ENCODE results near the gene PYCARD. TPM values are rescaled to one million over a fixed set of nuclear protein-coding genes. Genes with fewer than 3 reads are reported as not detected.
A peak's percentile ranks its signal among the peaks of the same experiment; 100 is the strongest.

Gene PYCARD
- total RNA-seq, 5 donors from 2014 or later (not counting 1 experiment from before 2014, with no cell fraction given) = 16.1 to 40.3 (median 33.4) TPM

GRCh38 chr16:31185339-31185738, 17.2 kb downstream of the PYCARD start:
- DNase-seq (no peak), ATAC-seq (replicated peaks in 1 of 4) (no peak)
- H3K27me3 Mint-ChIP-seq = no peaks in the 10 kb centered on the region
- WGBS (ENCODE audit: insufficient coverage) = 80% methylated on average over 1 of the region's 5 CpGs
- H3K4me1 Mint-ChIP-seq = peaks cover 85 to 95% (median 89%) of the 10 kb centered on the region in 3 donors
- Histone ChIP-seq H3K9me3 (no peaks in the 10 kb centered on the region), H3K4me3 (ENCODE audit: control insufficient read depth in 1 of 2, extremely low read depth in 1 of 2, low read length in 1 of 2) (no peak overlapping the region), H3K36me3 (ENCODE audit: control insufficient read depth in 2 of 2, extremely low read depth in 1 of 2, insufficient read depth in 1 of 2, low read length in 1 of 2) (peaks cover 12 to 84% of the 10 kb centered on the region in 2 donors), H3K27ac (ENCODE audit: low read length) (no peak overlapping the region), H3K27me3 (replicated peaks in 1 of 2; ENCODE audit: control insufficient read depth in 2 of 2, extremely low read depth in 1 of 2, insufficient read depth in 2 of 2, low read length in 1 of 2) (no peaks in the 10 kb centered on the region), H3K4me1 (ENCODE audit: control insufficient read depth in 1 of 2, extremely low read depth in 1 of 2, insufficient read depth in 2 of 2, low read length in 2 of 2) (peaks cover 56 to 82% of the 10 kb centered on the region in 2 experiments)
- peak overlapping the region in 2 of 3 donors; percentile 17 to 97 for H3K4me3 Mint-ChIP-seq
- H3K36me3 Mint-ChIP-seq = peaks cover 85% of the 10 kb centered on the region
- H3K9me3 Mint-ChIP-seq = no peaks in the 10 kb centered on the region
- POLR2A ChIA-PET = interaction anchor here in 1 of 2 donors (1.2 kb wide), 1 partner anchor 13 kb away, joined by 4 read pairs; no protein-coding TSS in a partner anchor
- H3K27ac Mint-ChIP-seq = peak overlapping the region; percentile 69 to 82
- CTCF ChIA-PET = no interaction called here

- 95% methylated on average over 13 of the region's 14 CpGs for WGBS (ENCODE audit: insufficient coverage)
- Mint-ChIP-seq H3K9me3 (no peaks in the 10 kb centered on the region), H3K4me1 (peaks cover 81 to 94% (median 86%) of the 10 kb centered on the region in 3 donors), H3K36me3 (peaks cover 81% of the 10 kb centered on the region), H3K4me3 (peak overlapping the region in 2 of 3 donors; percentile 25 to 97), H3K27ac (peak overlapping the region; percentile 68 to 70), H3K27me3 (peaks cover 0 to 2% of the 10 kb centered on the region in 2 donors)
- no peak overlapping the region for H3K4me3 ChIP-seq (ENCODE audit: control insufficient read depth in 1 of 2, extremely low read depth in 1 of 2, low read length in 1 of 2)
- DNase-seq (no peak), ATAC-seq (replicated peaks in 1 of 4) (no peak)
- H3K4me1 ChIP-seq (ENCODE audit: control insufficient read depth in 1 of 2, extremely low read depth in 1 of 2, insufficient read depth in 2 of 2, low read length in 2 of 2) = peaks cover 56 to 78% of the 10 kb centered on the region in 2 experiments
- H3K36me3 ChIP-seq (ENCODE audit: control insufficient read depth in 2 of 2, extremely low read depth in 1 of 2, insufficient read depth in 1 of 2, low read length in 1 of 2) = peaks cover 9 to 80% of the 10 kb centered on the region in 2 donors
- H3K27ac ChIP-seq (ENCODE audit: low read length) = no peak overlapping the region
- H3K27me3 ChIP-seq (replicated peaks in 1 of 2; ENCODE audit: control insufficient read depth in 2 of 2, extremely low read depth in 1 of 2, insufficient read depth in 2 of 2, low read length in 1 of 2) = no peaks in the 10 kb centered on the region
- H3K9me3 ChIP-seq = no peaks in the 10 kb centered on the region
- ChIA-PET POLR2A (interaction anchor here (0.7 to 1.2 kb wide), 6 partner anchors 12 to 67 kb away, joined by 3 to 12 read pairs (median 5); partner anchors contain the start of genes KAT8 (in 1 of the 2) and PYCARD (in 1 of the 2)), CTCF (interaction anchor here in 1 of 2 donors (0.7 kb wide), 1 partner anchor 16 kb away, joined by 4 read pairs; no protein-coding TSS in a partner anchor)
Measured at GRCh38 chr16:31184888-31185287, 17.7 kb downstream of the PYCARD start.

- peaks cover 70% of the 10 kb centered on the region for H3K36me3 Mint-ChIP-seq
- Histone ChIP-seq H3K4me1 (ENCODE audit: control insufficient read depth in 1 of 2, extremely low read depth in 1 of 2, insufficient read depth in 2 of 2, low read length in 2 of 2) (peaks cover 58 to 75% of the 10 kb centered on the region in 2 experiments), H3K4me3 (ENCODE audit: control insufficient read depth in 1 of 2, extremely low read depth in 1 of 2, low read length in 1 of 2) (no peak overlapping the region), H3K27ac (ENCODE audit: low read length) (peak overlapping the region; percentile 25), H3K36me3 (ENCODE audit: control insufficient read depth in 2 of 2, extremely low read depth in 1 of 2, insufficient read depth in 1 of 2, low read length in 1 of 2) (peaks cover 6 to 68% of the 10 kb centered on the region in 2 donors), H3K9me3 (no peaks in the 10 kb centered on the region), H3K27me3 (replicated peaks in 1 of 2; ENCODE audit: control insufficient read depth in 2 of 2, extremely low read depth in 1 of 2, insufficient read depth in 2 of 2, low read length in 1 of 2) (no peaks in the 10 kb centered on the region)
- H3K27ac Mint-ChIP-seq = peak overlapping the region; percentile 65 to 74
- H3K9me3 Mint-ChIP-seq = no peaks in the 10 kb centered on the region
- ChIA-PET POLR2A (interaction anchor here (0.5 to 2.2 kb wide), 8 partner anchors 9 to 686 kb away, joined by 3 to 12 read pairs (median 4); partner anchors contain the start of genes KAT8 (in 1 of the 2) and PYCARD (in 1 of the 2)), CTCF (interaction anchor here (0.6 to 0.7 kb wide), 3 partner anchors 17 to 296 kb away, joined by 3 to 4 read pairs (median 4); no protein-coding TSS in a partner anchor)
- DNase-seq (no peak), ATAC-seq (replicated peaks in 1 of 4) (no peak)
- peaks cover 74 to 88% (median 79%) of the 10 kb centered on the region in 3 donors for H3K4me1 Mint-ChIP-seq
- 75% methylated on average over 5 of the region's 10 CpGs for WGBS (ENCODE audit: insufficient coverage)
- H3K27me3 Mint-ChIP-seq = peaks cover 0 to 2% of the 10 kb centered on the region in 2 donors
- peak overlapping the region; percentile 60 to 98 (median 97) for H3K4me3 Mint-ChIP-seq
Measured at GRCh38 chr16:31183432-31184428, 18.8 kb downstream of the PYCARD start.

GRCh38 chr16:31182391-31182790, 20.2 kb downstream of the PYCARD start:
- ChIA-PET CTCF (interaction anchor here (0.7 to 1.0 kb wide), 3 partner anchors 11 to 541 kb away, joined by 4 to 5 read pairs (median 5); no protein-coding TSS in a partner anchor), POLR2A (interaction anchor here (0.5 to 2.2 kb wide), 3 partner anchors 13 to 40 kb away, joined by 3 to 8 read pairs (median 8); no protein-coding TSS in a partner anchor)
- no peak for DNase-seq
- H3K27ac Mint-ChIP-seq = peak overlapping the region; percentile 75 to 83
- peaks cover 73 to 85% (median 78%) of the 10 kb centered on the region in 3 donors for H3K4me1 Mint-ChIP-seq
- H3K27me3 Mint-ChIP-seq = peaks cover 0 to 2% of the 10 kb centered on the region in 2 donors
- WGBS (ENCODE audit: insufficient coverage) = 23% methylated on average over 4 of the region's 7 CpGs
- Histone ChIP-seq H3K9me3 (no peaks in the 10 kb centered on the region), H3K36me3 (ENCODE audit: control insufficient read depth in 2 of 2, extremely low read depth in 1 of 2, insufficient read depth in 1 of 2, low read length in 1 of 2) (peaks cover 6 to 55% of the 10 kb centered on the region in 2 donors), H3K4me1 (ENCODE audit: control insufficient read depth in 1 of 2, extremely low read depth in 1 of 2, insufficient read depth in 2 of 2, low read length in 2 of 2) (peaks cover 65 to 77% of the 10 kb centered on the region in 2 experiments), H3K27ac (ENCODE audit: low read length) (peak overlapping the region; percentile 13), H3K4me3 (ENCODE audit: control insufficient read depth in 1 of 2, extremely low read depth in 1 of 2, low read length in 1 of 2) (peak overlapping the region; percentile 90 to 92), H3K27me3 (replicated peaks in 1 of 2; ENCODE audit: control insufficient read depth in 2 of 2, extremely low read depth in 1 of 2, insufficient read depth in 2 of 2, low read length in 1 of 2) (no peaks in the 10 kb centered on the region)
- peaks cover 58% of the 10 kb centered on the region for H3K36me3 Mint-ChIP-seq
- ATAC-seq (replicated peaks in 1 of 4) = no peak
- peak overlapping the region; percentile 97 to 98 (median 98) for H3K4me3 Mint-ChIP-seq
- no peaks in the 10 kb centered on the region for H3K9me3 Mint-ChIP-seq

GRCh38 chr16:31181102-31181830, 21.3 kb downstream of the PYCARD start:
- peak overlapping the region; percentile 90 to 92 for H3K4me3 ChIP-seq (ENCODE audit: control insufficient read depth in 1 of 2, extremely low read depth in 1 of 2, low read length in 1 of 2)
- H3K27me3 ChIP-seq (replicated peaks in 1 of 2; ENCODE audit: control insufficient read depth in 2 of 2, extremely low read depth in 1 of 2, insufficient read depth in 2 of 2, low read length in 1 of 2) = no peaks in the 10 kb centered on the region
- no peaks in the 10 kb centered on the region for H3K9me3 Mint-ChIP-seq
- peak overlapping the region; percentile 97 to 98 (median 98) for H3K4me3 Mint-ChIP-seq
- peaks cover 61 to 80% of the 10 kb centered on the region in 2 experiments for H3K4me1 ChIP-seq (ENCODE audit: control insufficient read depth in 1 of 2, extremely low read depth in 1 of 2, insufficient read depth in 2 of 2, low read length in 2 of 2)
- DNase-seq (peak in 1 of 35 experiments; percentile 53), ATAC-seq (replicated peaks in 1 of 4) (no peak)
- peaks cover 0 to 2% of the 10 kb centered on the region in 2 donors for H3K27me3 Mint-ChIP-seq
- H3K36me3 ChIP-seq (ENCODE audit: control insufficient read depth in 2 of 2, extremely low read depth in 1 of 2, insufficient read depth in 1 of 2, low read length in 1 of 2) = peaks cover 6 to 43% of the 10 kb centered on the region in 2 donors
- H3K4me1 Mint-ChIP-seq = peaks cover 71 to 84% (median 77%) of the 10 kb centered on the region in 3 donors
- H3K27ac Mint-ChIP-seq = peak overlapping the region; percentile 93 to 99
- peaks cover 47% of the 10 kb centered on the region for H3K36me3 Mint-ChIP-seq
- peak overlapping the region; percentile 89 for H3K27ac ChIP-seq (ENCODE audit: low read length)
- ChIA-PET CTCF (no interaction called here), POLR2A (interaction anchor here in 1 of 2 donors (1.0 to 2.2 kb wide), 4 partner anchors 8 to 64 kb away, joined by 3 to 16 read pairs (median 9); partner anchors contain the start of gene KAT8)
- H3K9me3 ChIP-seq = no peaks in the 10 kb centered on the region
- 2% methylated on average over 15 of the region's 31 CpGs for WGBS (ENCODE audit: insufficient coverage)

All from T-cell (primary cell).